WTC11 (cell line): ENCODE data around the gene PPM1E. TPM values are rescaled to one million over a fixed set of nuclear protein-coding genes. Genes with fewer than 3 reads are reported as not detected.
A peak's percentile ranks its signal among the peaks of the same experiment; 100 is the strongest.

Source experiments
- ATAC-seq: fragments of 200-7000 bp; cut with Tn5 transposase; 2 replicates; pipeline ENCODE4 v1.10.0; 2021; ENCODE audit warnings: mild to moderate bottlenecking, moderate library complexity
- CTCF ChIA-PET: fragments of 300-600 bp; sonication (Branson Sonifier 250); formaldehyde crosslinking; loops from one replicate; lab custom pipeline; 2021; ENCODE audit warnings: antibody characterized with exemption; lab: Charles Lee
- POLR2A ChIA-PET: fragments of 350-600 bp; sonication (Branson Sonifier 250); formaldehyde crosslinking; loops from one replicate; lab custom pipeline; 2021; ENCODE audit warnings: antibody characterized with exemption; lab: Charles Lee
- DNase-seq: peaks from one replicate; pipeline ENCODE4 v3.0.0; 2021; ENCODE audit warnings: low spot score
- H3K27ac Mint-ChIP-seq: 2 replicates; pipeline ENCODE4 v1.8.0; 2021; ENCODE audit warnings: mixed read lengths
- H3K27me3 Mint-ChIP-seq: 2 replicates; pipeline ENCODE4 v1.8.0; 2021; ENCODE audit warnings: low read depth, mild to moderate bottlenecking, moderate library complexity, mixed read lengths
- H3K36me3 Mint-ChIP-seq: 2 replicates; pipeline ENCODE4 v1.8.0; 2021; ENCODE audit warnings: mixed read lengths
- H3K4me1 Mint-ChIP-seq: 2 replicates; pipeline ENCODE4 v1.8.0; 2022; ENCODE audit warnings: mixed read lengths
- H3K4me3 Mint-ChIP-seq: 2 replicates; pipeline ENCODE4 v1.8.0; 2021; ENCODE audit warnings: mild to moderate bottlenecking, moderate library complexity, mixed read lengths
- H3K9me3 Mint-ChIP-seq: 2 replicates; pipeline ENCODE4 v1.8.0; 2021; ENCODE audit warnings: mixed read lengths
- CREM ChIP-seq: sonication (generic); formaldehyde crosslinking; IDR thresholded peaks from 2 replicates; pipeline ENCODE4 v1.8.1; 2022; ENCODE audit warnings: mild to moderate bottlenecking, missing genetic modification reagents, moderate library complexity
- E2F1 ChIP-seq: sonication (generic); formaldehyde crosslinking; IDR thresholded peaks from 2 replicates; pipeline ENCODE4 v1.8.0; 2022; ENCODE audit warnings: mild to moderate bottlenecking, missing genetic modification reagents
- EMX1 ChIP-seq: fragments of 250-450 bp; sonication (Bioruptor Pico); IDR thresholded peaks from 2 replicates; pipeline ENCODE4 v1.8.0; 2021; ENCODE audit warnings: mild to moderate bottlenecking
- GRHL2 ChIP-seq: fragments of 250-450 bp; sonication (Bioruptor Pico); IDR thresholded peaks from 2 replicates; pipeline ENCODE4 v1.8.0; 2022; ENCODE audit warnings: mild to moderate bottlenecking, moderate library complexity; ENCODE audit not compliant: insufficient replicate concordance, severe bottlenecking
- KAT7 ChIP-seq: sonication (generic); formaldehyde crosslinking; IDR thresholded peaks from 2 replicates; pipeline ENCODE4 v1.8.1; 2023; ENCODE audit warnings: missing genetic modification reagents, mild to moderate bottlenecking, borderline replicate concordance
- SP1 ChIP-seq: sonication (generic); formaldehyde crosslinking; conservative IDR thresholded peaks from 2 replicates; pipeline ENCODE4 v1.8.1; 2022; ENCODE audit warnings: missing genetic modification reagents
- TP53 ChIP-seq: sonication (generic); formaldehyde crosslinking; IDR thresholded peaks from 2 replicates; pipeline ENCODE4 v1.8.1; 2023; ENCODE audit warnings: mild to moderate bottlenecking, missing genetic modification reagents
- ZMAT4 ChIP-seq: fragments of 250-450 bp; sonication (Bioruptor Pico); IDR thresholded peaks from 2 replicates; pipeline ENCODE4 v1.9.0; 2021; ENCODE audit warnings: mild to moderate bottlenecking
- ZNF317 ChIP-seq: sonication (generic); formaldehyde crosslinking; IDR thresholded peaks from 2 replicates; pipeline ENCODE4 v1.8.1; 2023; ENCODE audit warnings: low read depth, mild to moderate bottlenecking, moderate library complexity, missing genetic modification reagents, borderline replicate concordance
- ZNF423 ChIP-seq: fragments of 250-450 bp; sonication (Bioruptor Pico); IDR thresholded peaks from 2 replicates; pipeline ENCODE4 v2.1.2; 2022; ENCODE audit warnings: mild to moderate bottlenecking, moderate library complexity
- total RNA-seq: library from RNA; stranded (reverse); gene quantifications from 3 replicates; pipeline ENCODE4 v1.2.3, GENCODE V29; 2021
- TF ChIP-seq, protein P1 (sequence below): fragments of 250-450 bp; sonication (Bioruptor Pico); IDR thresholded peaks from 2 replicates; pipeline ENCODE4 v1.9.0; 2021; ENCODE audit warnings: moderate library complexity, mild to moderate bottlenecking, inconsistent platforms, borderline replicate concordance
- TF ChIP-seq, protein P2 (sequence below): sonication (generic); formaldehyde crosslinking; IDR thresholded peaks from 2 replicates; pipeline ENCODE4 v1.8.0; 2022; ENCODE audit warnings: mild to moderate bottlenecking, missing genetic modification reagents
- TF ChIP-seq, protein P3 (sequence below): sonication (generic); formaldehyde crosslinking; IDR thresholded peaks from 2 replicates; pipeline ENCODE4 v1.8.0; 2023; ENCODE audit warnings: mild to moderate bottlenecking, missing genetic modification reagents
- TF ChIP-seq, protein P4 (sequence below): sonication (generic); formaldehyde crosslinking; IDR thresholded peaks from 2 replicates; pipeline ENCODE4 v1.8.1; 2022; ENCODE audit warnings: missing genetic modification reagents, borderline replicate concordance
- TF ChIP-seq, protein P5 (sequence below): sonication (generic); formaldehyde crosslinking; IDR thresholded peaks from 2 replicates; pipeline ENCODE4 v1.8.0; 2023; ENCODE audit warnings: missing genetic modification reagents, mild to moderate bottlenecking, borderline replicate concordance

PPM1E gene
- total RNA-seq, 1 experiment from 2014 or later = 8.1 TPM

- ATAC-seq (no peak), DNase-seq (no peak)
- Mint-ChIP-seq H3K4me3 (no peak overlapping the region), H3K4me1 (peaks cover 20% of the 10 kb centered on the region), H3K9me3 (no peaks in the 10 kb centered on the region), H3K27me3 (no peaks in the 10 kb centered on the region), H3K27ac (peak overlapping the region; percentile 19), H3K36me3 (peaks cover 7% of the 10 kb centered on the region; the same call in 1 of the 2 replicates)
- ChIA-PET POLR2A (no interaction called here), CTCF (no interaction called here)
- no peak for TF ChIP-seq KAT7 (CRISPR knock-in tag)
- TF ChIP-seq CREM (CRISPR knock-in tag) = no peak
- no peak for TF ChIP-seq ZMAT4
- TF ChIP-seq TP53 (CRISPR knock-in tag) = no peak
- TF ChIP-seq, protein P1, sequence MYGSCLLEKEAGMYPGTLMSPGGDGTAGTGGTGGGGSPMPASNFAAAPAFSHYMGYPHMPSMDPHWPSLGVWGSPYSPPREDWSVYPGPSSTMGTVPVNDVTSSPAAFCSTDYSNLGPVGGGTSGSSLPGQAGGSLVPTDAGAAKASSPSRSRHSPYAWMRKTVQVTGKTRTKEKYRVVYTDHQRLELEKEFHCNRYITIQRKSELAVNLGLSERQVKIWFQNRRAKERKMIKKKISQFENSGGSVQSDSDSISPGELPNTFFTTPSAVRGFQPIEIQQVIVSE (CRISPR knock-in tag) = no peak
- no peak for TF ChIP-seq ZNF423 (CRISPR knock-in tag)
- TF ChIP-seq EMX1 (CRISPR knock-in tag) = no peak
- TF ChIP-seq GRHL2 (CRISPR knock-in tag) = no peak
- TF ChIP-seq, protein P2, sequence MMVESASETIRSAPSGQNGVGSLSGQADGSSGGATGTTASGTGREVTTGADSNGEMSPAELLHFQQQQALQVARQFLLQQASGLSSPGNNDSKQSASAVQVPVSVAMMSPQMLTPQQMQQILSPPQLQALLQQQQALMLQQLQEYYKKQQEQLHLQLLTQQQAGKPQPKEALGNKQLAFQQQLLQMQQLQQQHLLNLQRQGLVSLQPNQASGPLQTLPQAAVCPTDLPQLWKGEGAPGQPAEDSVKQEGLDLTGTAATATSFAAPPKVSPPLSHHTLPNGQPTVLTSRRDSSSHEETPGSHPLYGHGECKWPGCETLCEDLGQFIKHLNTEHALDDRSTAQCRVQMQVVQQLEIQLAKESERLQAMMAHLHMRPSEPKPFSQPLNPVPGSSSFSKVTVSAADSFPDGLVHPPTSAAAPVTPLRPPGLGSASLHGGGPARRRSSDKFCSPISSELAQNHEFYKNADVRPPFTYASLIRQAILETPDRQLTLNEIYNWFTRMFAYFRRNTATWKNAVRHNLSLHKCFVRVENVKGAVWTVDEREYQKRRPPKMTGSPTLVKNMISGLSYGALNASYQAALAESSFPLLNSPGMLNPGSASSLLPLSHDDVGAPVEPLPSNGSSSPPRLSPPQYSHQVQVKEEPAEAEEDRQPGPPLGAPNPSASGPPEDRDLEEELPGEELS (CRISPR knock-in tag) = no peak
Measured at GRCh38 chr17:58993311-58993710, 237.7 kb downstream of the PPM1E start.

- no peaks in the 10 kb centered on the region for H3K27me3 Mint-ChIP-seq
- CTCF ChIA-PET = no interaction called here
- no peak for ATAC-seq
- no peak overlapping the region for H3K4me3 Mint-ChIP-seq
- peaks cover 15% of the 10 kb centered on the region for H3K4me1 Mint-ChIP-seq
- POLR2A ChIA-PET = no interaction called here
- peaks cover 24% of the 10 kb centered on the region for H3K36me3 Mint-ChIP-seq
- no peaks in the 10 kb centered on the region for H3K9me3 Mint-ChIP-seq
- no peak for TF ChIP-seq ZNF317 (CRISPR knock-in tag)
- no peak for DNase-seq
- no peak overlapping the region for H3K27ac Mint-ChIP-seq
Measured at GRCh38 chr17:58995247-58995940, 239.7 kb downstream of the PPM1E start.

DNA sequence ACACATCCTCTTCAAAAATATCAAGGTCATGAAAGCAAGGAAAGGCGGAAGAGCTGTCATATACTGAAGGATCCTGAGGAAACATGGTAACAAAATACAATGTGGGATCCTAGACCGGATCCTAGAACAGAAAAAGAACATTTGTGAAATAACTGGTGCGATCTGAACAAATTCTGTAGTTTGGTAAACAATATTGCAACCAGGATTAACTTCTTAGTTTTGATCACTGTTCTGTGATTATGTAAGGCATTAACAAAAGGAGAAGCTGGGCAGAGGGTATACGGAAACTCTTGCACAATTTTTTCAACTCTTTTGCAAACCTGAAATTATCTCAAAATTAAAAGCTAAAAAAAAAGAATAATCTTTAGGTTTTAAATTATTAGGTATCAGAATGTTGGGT, 241.3 kb downstream of the PPM1E start:
- H3K4me1 Mint-ChIP-seq = peaks cover 18% of the 10 kb centered on the region
- no peak overlapping the region for H3K4me3 Mint-ChIP-seq
- DNase-seq (no peak), ATAC-seq (no peak)
- no peaks in the 10 kb centered on the region for H3K9me3 Mint-ChIP-seq
- POLR2A ChIA-PET = no interaction called here
- H3K27me3 Mint-ChIP-seq = no peaks in the 10 kb centered on the region
- CTCF ChIA-PET = no interaction called here
- no peak overlapping the region for H3K27ac Mint-ChIP-seq
- peaks cover 33% of the 10 kb centered on the region for H3K36me3 Mint-ChIP-seq
- TF ChIP-seq E2F1 (CRISPR knock-in tag) = no peak
- TF ChIP-seq, protein P3, sequence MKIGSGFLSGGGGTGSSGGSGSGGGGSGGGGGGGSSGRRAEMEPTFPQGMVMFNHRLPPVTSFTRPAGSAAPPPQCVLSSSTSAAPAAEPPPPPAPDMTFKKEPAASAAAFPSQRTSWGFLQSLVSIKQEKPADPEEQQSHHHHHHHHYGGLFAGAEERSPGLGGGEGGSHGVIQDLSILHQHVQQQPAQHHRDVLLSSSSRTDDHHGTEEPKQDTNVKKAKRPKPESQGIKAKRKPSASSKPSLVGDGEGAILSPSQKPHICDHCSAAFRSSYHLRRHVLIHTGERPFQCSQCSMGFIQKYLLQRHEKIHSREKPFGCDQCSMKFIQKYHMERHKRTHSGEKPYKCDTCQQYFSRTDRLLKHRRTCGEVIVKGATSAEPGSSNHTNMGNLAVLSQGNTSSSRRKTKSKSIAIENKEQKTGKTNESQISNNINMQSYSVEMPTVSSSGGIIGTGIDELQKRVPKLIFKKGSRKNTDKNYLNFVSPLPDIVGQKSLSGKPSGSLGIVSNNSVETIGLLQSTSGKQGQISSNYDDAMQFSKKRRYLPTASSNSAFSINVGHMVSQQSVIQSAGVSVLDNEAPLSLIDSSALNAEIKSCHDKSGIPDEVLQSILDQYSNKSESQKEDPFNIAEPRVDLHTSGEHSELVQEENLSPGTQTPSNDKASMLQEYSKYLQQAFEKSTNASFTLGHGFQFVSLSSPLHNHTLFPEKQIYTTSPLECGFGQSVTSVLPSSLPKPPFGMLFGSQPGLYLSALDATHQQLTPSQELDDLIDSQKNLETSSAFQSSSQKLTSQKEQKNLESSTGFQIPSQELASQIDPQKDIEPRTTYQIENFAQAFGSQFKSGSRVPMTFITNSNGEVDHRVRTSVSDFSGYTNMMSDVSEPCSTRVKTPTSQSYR (CRISPR knock-in tag) = no peak
- TF ChIP-seq, protein P4, sequence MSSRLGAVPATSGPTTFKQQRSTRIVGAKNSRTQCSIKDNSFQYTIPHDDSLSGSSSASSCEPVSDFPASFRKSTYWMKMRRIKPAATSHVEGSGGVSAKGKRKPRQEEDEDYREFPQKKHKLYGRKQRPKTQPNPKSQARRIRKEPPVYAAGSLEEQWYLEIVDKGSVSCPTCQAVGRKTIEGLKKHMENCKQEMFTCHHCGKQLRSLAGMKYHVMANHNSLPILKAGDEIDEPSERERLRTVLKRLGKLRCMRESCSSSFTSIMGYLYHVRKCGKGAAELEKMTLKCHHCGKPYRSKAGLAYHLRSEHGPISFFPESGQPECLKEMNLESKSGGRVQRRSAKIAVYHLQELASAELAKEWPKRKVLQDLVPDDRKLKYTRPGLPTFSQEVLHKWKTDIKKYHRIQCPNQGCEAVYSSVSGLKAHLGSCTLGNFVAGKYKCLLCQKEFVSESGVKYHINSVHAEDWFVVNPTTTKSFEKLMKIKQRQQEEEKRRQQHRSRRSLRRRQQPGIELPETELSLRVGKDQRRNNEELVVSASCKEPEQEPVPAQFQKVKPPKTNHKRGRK = no peak
- TF ChIP-seq, protein P2 (CRISPR knock-in tag) = no peak
- no peak for TF ChIP-seq SP1 (CRISPR knock-in tag)
- TF ChIP-seq, protein P5, sequence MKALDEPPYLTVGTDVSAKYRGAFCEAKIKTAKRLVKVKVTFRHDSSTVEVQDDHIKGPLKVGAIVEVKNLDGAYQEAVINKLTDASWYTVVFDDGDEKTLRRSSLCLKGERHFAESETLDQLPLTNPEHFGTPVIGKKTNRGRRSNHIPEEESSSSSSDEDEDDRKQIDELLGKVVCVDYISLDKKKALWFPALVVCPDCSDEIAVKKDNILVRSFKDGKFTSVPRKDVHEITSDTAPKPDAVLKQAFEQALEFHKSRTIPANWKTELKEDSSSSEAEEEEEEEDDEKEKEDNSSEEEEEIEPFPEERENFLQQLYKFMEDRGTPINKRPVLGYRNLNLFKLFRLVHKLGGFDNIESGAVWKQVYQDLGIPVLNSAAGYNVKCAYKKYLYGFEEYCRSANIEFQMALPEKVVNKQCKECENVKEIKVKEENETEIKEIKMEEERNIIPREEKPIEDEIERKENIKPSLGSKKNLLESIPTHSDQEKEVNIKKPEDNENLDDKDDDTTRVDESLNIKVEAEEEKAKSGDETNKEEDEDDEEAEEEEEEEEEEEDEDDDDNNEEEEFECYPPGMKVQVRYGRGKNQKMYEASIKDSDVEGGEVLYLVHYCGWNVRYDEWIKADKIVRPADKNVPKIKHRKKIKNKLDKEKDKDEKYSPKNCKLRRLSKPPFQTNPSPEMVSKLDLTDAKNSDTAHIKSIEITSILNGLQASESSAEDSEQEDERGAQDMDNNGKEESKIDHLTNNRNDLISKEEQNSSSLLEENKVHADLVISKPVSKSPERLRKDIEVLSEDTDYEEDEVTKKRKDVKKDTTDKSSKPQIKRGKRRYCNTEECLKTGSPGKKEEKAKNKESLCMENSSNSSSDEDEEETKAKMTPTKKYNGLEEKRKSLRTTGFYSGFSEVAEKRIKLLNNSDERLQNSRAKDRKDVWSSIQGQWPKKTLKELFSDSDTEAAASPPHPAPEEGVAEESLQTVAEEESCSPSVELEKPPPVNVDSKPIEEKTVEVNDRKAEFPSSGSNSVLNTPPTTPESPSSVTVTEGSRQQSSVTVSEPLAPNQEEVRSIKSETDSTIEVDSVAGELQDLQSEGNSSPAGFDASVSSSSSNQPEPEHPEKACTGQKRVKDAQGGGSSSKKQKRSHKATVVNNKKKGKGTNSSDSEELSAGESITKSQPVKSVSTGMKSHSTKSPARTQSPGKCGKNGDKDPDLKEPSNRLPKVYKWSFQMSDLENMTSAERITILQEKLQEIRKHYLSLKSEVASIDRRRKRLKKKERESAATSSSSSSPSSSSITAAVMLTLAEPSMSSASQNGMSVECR (CRISPR knock-in tag) = no peak
